HCT116 (cell line): Measurements from ENCODE around the gene OGA.

Experiments used
- CTCF ChIP-seq, 3 experiments: fragments of 200-600 bp in 1 of 3; sonication (generic) in 1 of 3; IDR thresholded peaks in 2 of 3; conservative IDR thresholded peaks in 1 of 3; 2 replicates each; pipeline ENCODE4 v1.5.1; 2012 to 2017; ENCODE audit warnings: low read depth in 2 of 3, low read length in 2 of 3, antibody characterized with exemption in 1 of 3, borderline replicate concordance in 1 of 3, control low read depth in 1 of 3, mild to moderate bottlenecking in 1 of 3, mixed read lengths in 1 of 3, mixed run types in 1 of 3, moderate library complexity in 1 of 3; ENCODE audit not compliant: insufficient read depth in 1 of 3
- ELF1 ChIP-seq: IDR thresholded peaks from 2 replicates; pipeline ENCODE4 v1.6.1; 2012; ENCODE audit warnings: low read depth, borderline replicate concordance
- EZH2 ChIP-seq: fragments of 200-600 bp; sonication (generic); IDR thresholded peaks from 2 replicates; pipeline ENCODE4 v1.6.1; 2017; ENCODE audit warnings: antibody characterized with exemption, mixed run types
- JUND ChIP-seq: IDR thresholded peaks from 2 replicates; pipeline ENCODE4 v1.6.1; 2012
- POLR2A ChIP-seq: IDR thresholded peaks from 2 replicates; pipeline ENCODE4 v1.7.0; 2011; ENCODE audit warnings: borderline replicate concordance; ENCODE audit not compliant: insufficient read depth, insufficient read length; ENCODE audit errors: extremely low read depth
- SIN3A ChIP-seq: IDR thresholded peaks from 2 replicates; pipeline ENCODE4 v1.6.1; 2012; ENCODE audit warnings: low read depth
- SP1 ChIP-seq: IDR thresholded peaks from 2 replicates; pipeline ENCODE4 v1.6.1; 2012; ENCODE audit warnings: low read depth
- TF ChIP-seq, protein P1 (sequence below): IDR thresholded peaks from 2 replicates; pipeline ENCODE4 v1.6.1; 2012; ENCODE audit warnings: low read depth

- no peak for TF ChIP-seq POLR2A
- no peak for TF ChIP-seq JUND
- TF ChIP-seq CTCF (IDR thresholded peaks at IDR 0.05 in 2 of 3, conservative IDR thresholded peaks at IDR 0.05 in 1 of 3; ENCODE audit: borderline replicate concordance in 1 of 3, insufficient read depth in 1 of 3, low read depth in 2 of 3, low read length in 2 of 3): no peak
- TF ChIP-seq EZH2: no peak
- no peak for TF ChIP-seq SP1
- TF ChIP-seq, protein P1, sequence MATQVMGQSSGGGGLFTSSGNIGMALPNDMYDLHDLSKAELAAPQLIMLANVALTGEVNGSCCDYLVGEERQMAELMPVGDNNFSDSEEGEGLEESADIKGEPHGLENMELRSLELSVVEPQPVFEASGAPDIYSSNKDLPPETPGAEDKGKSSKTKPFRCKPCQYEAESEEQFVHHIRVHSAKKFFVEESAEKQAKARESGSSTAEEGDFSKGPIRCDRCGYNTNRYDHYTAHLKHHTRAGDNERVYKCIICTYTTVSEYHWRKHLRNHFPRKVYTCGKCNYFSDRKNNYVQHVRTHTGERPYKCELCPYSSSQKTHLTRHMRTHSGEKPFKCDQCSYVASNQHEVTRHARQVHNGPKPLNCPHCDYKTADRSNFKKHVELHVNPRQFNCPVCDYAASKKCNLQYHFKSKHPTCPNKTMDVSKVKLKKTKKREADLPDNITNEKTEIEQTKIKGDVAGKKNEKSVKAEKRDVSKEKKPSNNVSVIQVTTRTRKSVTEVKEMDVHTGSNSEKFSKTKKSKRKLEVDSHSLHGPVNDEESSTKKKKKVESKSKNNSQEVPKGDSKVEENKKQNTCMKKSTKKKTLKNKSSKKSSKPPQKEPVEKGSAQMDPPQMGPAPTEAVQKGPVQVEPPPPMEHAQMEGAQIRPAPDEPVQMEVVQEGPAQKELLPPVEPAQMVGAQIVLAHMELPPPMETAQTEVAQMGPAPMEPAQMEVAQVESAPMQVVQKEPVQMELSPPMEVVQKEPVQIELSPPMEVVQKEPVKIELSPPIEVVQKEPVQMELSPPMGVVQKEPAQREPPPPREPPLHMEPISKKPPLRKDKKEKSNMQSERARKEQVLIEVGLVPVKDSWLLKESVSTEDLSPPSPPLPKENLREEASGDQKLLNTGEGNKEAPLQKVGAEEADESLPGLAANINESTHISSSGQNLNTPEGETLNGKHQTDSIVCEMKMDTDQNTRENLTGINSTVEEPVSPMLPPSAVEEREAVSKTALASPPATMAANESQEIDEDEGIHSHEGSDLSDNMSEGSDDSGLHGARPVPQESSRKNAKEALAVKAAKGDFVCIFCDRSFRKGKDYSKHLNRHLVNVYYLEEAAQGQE: no peak
- no peak for TF ChIP-seq ELF1
- no peak for TF ChIP-seq SIN3A
These were observed 11.1 kb downstream of the OGA start for GRCh38 chr10:101807158-101807557.
